SK-N-SH treated with all-trans-retinoic acid at 6 μM for 48 hours (cell line): Measurements from ENCODE around the gene TMEM169.

Experiments
- ATAC-seq: fragments of 200-7000 bp; cut with Tn5 transposase; 3 replicates; pipeline ENCODE4 v1.9.1; 2020; ENCODE audit warnings: mild to moderate bottlenecking, moderate library complexity
- BACH2 ChIP-seq: fragments of 250-450 bp; sonication (Bioruptor Pico); IDR thresholded peaks from 2 replicates; pipeline ENCODE4 v1.9.0; 2021; ENCODE audit warnings: mild to moderate bottlenecking, borderline replicate concordance
- CSDC2 ChIP-seq: fragments of 250-450 bp; sonication (Bioruptor Pico); IDR thresholded peaks from 2 replicates; pipeline ENCODE4 v1.5.0; 2020; ENCODE audit warnings: mild to moderate bottlenecking, moderate library complexity
- ESRRG ChIP-seq: fragments of 250-450 bp; sonication (Bioruptor Pico); IDR thresholded peaks from 2 replicates; pipeline ENCODE4 v1.6.1; 2021; ENCODE audit warnings: mild to moderate bottlenecking
- GLIS3 ChIP-seq: fragments of 250-450 bp; sonication (Bioruptor Pico); IDR thresholded peaks from 2 replicates; pipeline ENCODE4 v1.5.0; 2020; ENCODE audit warnings: mild to moderate bottlenecking, moderate library complexity
- ISL1 ChIP-seq: fragments of 250-450 bp; sonication (Bioruptor Pico); IDR thresholded peaks from 2 replicates; pipeline ENCODE4 v2.1.2; 2022; ENCODE audit warnings: mild to moderate bottlenecking, moderate library complexity
- OSR1 ChIP-seq: fragments of 250-450 bp; sonication (Bioruptor Pico); IDR thresholded peaks from 2 replicates; pipeline ENCODE4 v1.8.0; 2022; ENCODE audit warnings: moderate library complexity, mild to moderate bottlenecking, inconsistent platforms
- RARB ChIP-seq: fragments of 250-450 bp; sonication (Bioruptor Pico); IDR thresholded peaks from 2 replicates; pipeline ENCODE4 v1.8.0; 2021; ENCODE audit warnings: mild to moderate bottlenecking, moderate library complexity
- SNAI2 ChIP-seq: fragments of 250-450 bp; sonication (Bioruptor Pico); IDR thresholded peaks from 2 replicates; pipeline ENCODE4 v1.5.0; 2020; ENCODE audit warnings: mild to moderate bottlenecking, moderate library complexity
- TCF4 ChIP-seq: fragments of 250-450 bp; sonication (Bioruptor Pico); IDR thresholded peaks from 2 replicates; pipeline ENCODE4 v1.8.0; 2021; ENCODE audit warnings: mild to moderate bottlenecking, moderate library complexity, borderline replicate concordance
- TOX ChIP-seq: fragments of 250-450 bp; sonication (Bioruptor Pico); IDR thresholded peaks from 2 replicates; pipeline ENCODE4 v1.8.0; 2021; ENCODE audit warnings: mild to moderate bottlenecking, moderate library complexity, borderline replicate concordance
- ZC3H10 ChIP-seq: fragments of 250-450 bp; sonication (Bioruptor Pico); IDR thresholded peaks from 2 replicates; pipeline ENCODE4 v1.5.1; 2021; ENCODE audit warnings: mild to moderate bottlenecking, moderate library complexity
- ZFP3 ChIP-seq: fragments of 250-450 bp; sonication (Bioruptor Pico); IDR thresholded peaks from 2 replicates; pipeline ENCODE4 v1.5.0; 2020; ENCODE audit warnings: mild to moderate bottlenecking, moderate library complexity
- ZFP30 ChIP-seq: fragments of 450-650 bp; formaldehyde crosslinking; IDR thresholded peaks from 2 replicates; pipeline ENCODE4 v1.5.0; 2022; ENCODE audit warnings: mild to moderate bottlenecking, moderate library complexity
- ZNF565 ChIP-seq: fragments of 450-650 bp; formaldehyde crosslinking; conservative IDR thresholded peaks from 2 replicates; pipeline ENCODE4 v1.5.0; 2020; ENCODE audit warnings: low read depth, mild to moderate bottlenecking, moderate library complexity
- ZNF70 ChIP-seq: fragments of 450-650 bp; formaldehyde crosslinking; IDR thresholded peaks from 2 replicates; pipeline ENCODE4 v1.5.0; 2020; ENCODE audit warnings: mild to moderate bottlenecking, moderate library complexity
- ZNF8 ChIP-seq: fragments of 450-650 bp; formaldehyde crosslinking; IDR thresholded peaks from 2 replicates; pipeline ENCODE4 v1.5.0; 2020; ENCODE audit warnings: mild to moderate bottlenecking, moderate library complexity
- TF ChIP-seq, protein P1 (sequence below): fragments of 250-450 bp; sonication (Bioruptor Pico); IDR thresholded peaks from 2 replicates; pipeline ENCODE4 v1.8.0; 2020; ENCODE audit warnings: mild to moderate bottlenecking, moderate library complexity, borderline replicate concordance
- TF ChIP-seq, protein P2 (sequence below): fragments of 250-450 bp; sonication (Bioruptor Pico); IDR thresholded peaks from 2 replicates; pipeline ENCODE4 v1.5.1; 2020; ENCODE audit warnings: low read depth, mild to moderate bottlenecking, moderate library complexity
- TF ChIP-seq, protein P3 (sequence below): fragments of 250-450 bp; sonication (Bioruptor Pico); IDR thresholded peaks from 2 replicates; pipeline ENCODE4 v1.8.0; 2021; ENCODE audit warnings: low read depth, mild to moderate bottlenecking, moderate library complexity, borderline replicate concordance

TMEM169 gene

DNA sequence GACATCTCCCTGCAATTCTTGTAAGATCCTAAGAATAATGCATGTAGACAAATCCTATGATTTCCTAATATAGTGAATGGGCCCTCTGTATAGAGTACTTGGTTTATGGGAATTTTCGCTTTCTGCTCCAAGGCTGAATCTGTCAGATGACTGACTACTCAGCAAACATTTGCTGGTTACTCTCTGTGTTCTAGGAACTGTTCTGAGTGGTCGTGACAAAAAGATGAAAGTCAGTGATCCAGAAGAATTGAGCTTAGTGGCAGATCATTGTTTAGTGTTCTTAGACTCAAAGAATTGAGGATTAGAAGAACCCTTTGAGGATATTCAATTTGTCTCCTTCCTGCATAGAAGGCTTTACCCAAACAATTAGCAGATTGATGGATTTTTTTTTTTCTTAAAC, 37.4 kb downstream of the TMEM169 start:
- no peak for ATAC-seq
- TF ChIP-seq CSDC2 (CRISPR knock-in tag) (no peak), ZNF8 (CRISPR knock-in tag) (no peak), BACH2 (CRISPR knock-in tag) (no peak), ZFP3 (CRISPR knock-in tag) (no peak), RARB (CRISPR knock-in tag) (no peak), ZFP30 (CRISPR knock-in tag) (no peak), ISL1 (no peak)
- TF ChIP-seq, protein P1, sequence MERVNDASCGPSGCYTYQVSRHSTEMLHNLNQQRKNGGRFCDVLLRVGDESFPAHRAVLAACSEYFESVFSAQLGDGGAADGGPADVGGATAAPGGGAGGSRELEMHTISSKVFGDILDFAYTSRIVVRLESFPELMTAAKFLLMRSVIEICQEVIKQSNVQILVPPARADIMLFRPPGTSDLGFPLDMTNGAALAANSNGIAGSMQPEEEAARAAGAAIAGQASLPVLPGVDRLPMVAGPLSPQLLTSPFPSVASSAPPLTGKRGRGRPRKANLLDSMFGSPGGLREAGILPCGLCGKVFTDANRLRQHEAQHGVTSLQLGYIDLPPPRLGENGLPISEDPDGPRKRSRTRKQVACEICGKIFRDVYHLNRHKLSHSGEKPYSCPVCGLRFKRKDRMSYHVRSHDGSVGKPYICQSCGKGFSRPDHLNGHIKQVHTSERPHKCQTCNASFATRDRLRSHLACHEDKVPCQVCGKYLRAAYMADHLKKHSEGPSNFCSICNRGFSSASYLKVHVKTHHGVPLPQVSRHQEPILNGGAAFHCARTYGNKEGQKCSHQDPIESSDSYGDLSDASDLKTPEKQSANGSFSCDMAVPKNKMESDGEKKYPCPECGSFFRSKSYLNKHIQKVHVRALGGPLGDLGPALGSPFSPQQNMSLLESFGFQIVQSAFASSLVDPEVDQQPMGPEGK (CRISPR knock-in tag), result no peak
- TF ChIP-seq, all 23 proteins: peak for 0

DNA sequence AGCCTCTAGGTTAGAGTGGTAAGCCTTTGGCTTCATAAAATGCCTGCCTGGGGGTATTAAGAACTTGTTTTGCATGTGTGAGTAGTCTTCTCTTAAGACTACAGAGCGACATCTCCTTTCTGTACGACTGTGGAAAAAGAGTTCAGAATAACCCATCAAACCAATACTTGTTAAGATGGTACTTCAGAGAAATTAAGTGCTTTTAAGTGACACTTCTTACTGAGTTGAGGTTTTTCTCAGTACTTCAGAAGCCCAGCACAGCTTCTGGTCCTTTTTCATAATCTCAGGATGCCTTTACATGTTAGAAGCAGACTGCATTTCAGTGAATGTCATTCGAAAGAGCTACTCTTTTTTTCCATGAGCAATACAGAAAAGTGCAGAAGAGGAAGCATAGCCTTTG, 38.3 kb downstream of the TMEM169 start:
- no peak for ATAC-seq
- TF ChIP-seq BACH2 (CRISPR knock-in tag), result no peak
- TF ChIP-seq, all 23 proteins: peak for 0

DNA sequence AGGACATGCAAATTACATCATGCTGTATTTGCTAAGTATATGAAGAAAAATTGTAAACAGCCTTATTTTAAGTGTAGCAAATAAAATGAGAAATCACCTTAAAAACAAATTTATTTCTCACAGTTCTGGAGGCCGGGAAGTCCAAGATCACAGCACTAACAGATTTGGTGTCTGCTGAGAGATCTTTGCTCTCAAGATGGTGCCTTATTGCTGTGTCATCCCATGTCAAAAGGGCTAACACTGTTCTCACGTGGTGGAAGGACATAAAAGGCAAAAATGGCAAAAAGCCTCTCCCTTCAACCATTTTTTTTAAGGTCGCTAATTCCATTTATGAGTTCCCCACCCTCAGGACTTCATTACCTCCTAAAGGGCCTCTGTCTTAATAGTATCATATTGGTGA, 39.5 kb downstream of the TMEM169 start:
- TF ChIP-seq, protein P2, sequence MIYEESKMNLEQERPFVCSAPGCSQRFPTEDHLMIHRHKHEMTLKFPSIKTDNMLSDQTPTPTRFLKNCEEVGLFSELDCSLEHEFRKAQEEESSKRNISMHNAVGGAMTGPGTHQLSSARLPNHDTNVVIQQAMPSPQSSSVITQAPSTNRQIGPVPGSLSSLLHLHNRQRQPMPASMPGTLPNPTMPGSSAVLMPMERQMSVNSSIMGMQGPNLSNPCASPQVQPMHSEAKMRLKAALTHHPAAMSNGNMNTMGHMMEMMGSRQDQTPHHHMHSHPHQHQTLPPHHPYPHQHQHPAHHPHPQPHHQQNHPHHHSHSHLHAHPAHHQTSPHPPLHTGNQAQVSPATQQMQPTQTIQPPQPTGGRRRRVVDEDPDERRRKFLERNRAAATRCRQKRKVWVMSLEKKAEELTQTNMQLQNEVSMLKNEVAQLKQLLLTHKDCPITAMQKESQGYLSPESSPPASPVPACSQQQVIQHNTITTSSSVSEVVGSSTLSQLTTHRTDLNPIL, result no peak
- TF ChIP-seq BACH2 (CRISPR knock-in tag) (no peak), SNAI2 (CRISPR knock-in tag) (no peak), OSR1 (no peak), ISL1 (no peak), RARB (CRISPR knock-in tag) (no peak)
- TF ChIP-seq, protein P3, sequence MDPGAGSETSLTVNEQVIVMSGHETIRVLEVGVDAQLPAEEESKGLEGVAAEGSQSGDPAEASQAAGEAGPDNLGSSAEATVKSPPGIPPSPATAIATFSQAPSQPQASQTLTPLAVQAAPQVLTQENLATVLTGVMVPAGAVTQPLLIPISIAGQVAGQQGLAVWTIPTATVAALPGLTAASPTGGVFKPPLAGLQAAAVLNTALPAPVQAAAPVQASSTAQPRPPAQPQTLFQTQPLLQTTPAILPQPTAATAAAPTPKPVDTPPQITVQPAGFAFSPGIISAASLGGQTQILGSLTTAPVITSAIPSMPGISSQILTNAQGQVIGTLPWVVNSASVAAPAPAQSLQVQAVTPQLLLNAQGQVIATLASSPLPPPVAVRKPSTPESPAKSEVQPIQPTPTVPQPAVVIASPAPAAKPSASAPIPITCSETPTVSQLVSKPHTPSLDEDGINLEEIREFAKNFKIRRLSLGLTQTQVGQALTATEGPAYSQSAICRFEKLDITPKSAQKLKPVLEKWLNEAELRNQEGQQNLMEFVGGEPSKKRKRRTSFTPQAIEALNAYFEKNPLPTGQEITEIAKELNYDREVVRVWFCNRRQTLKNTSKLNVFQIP (CRISPR knock-in tag), result no peak
- no peak for ATAC-seq

DNA sequence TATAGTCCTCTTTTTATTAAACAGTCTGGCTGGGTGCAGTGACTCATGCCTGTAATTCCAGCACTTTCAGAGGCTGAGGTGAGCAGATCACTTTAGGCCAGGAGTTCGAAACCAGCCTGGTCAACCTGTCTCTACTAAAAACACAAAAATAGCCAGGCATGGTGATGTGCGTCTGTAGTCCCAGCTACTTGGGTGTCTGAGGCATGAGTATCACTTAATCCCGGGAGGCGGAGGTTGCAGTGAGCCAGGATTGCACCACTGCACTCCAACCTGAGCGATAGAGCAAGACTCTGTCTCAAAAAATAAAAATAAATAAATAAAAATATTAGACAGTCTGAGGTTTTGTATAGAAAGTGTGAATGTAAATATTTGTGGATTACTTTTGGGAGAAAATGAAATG, 45.2 kb downstream of the TMEM169 start:
- TF ChIP-seq ZNF565, result no peak
- no peak for TF ChIP-seq ZNF8 (CRISPR knock-in tag)
- TF ChIP-seq ZC3H10 (CRISPR knock-in tag), result no peak
- TF ChIP-seq ZFP3 (CRISPR knock-in tag), result no peak
- no peak for TF ChIP-seq GLIS3 (CRISPR knock-in tag)
- TF ChIP-seq ZFP30 (CRISPR knock-in tag), result no peak
- TF ChIP-seq ZNF70 (CRISPR knock-in tag), result no peak
- TF ChIP-seq, protein P3 (CRISPR knock-in tag), result no peak
- TF ChIP-seq TOX (CRISPR knock-in tag), result no peak
- TF ChIP-seq ESRRG (CRISPR knock-in tag), result no peak
- no peak for TF ChIP-seq TCF4 (CRISPR knock-in tag)
- TF ChIP-seq, protein P1 (CRISPR knock-in tag), result no peak
- TF ChIP-seq, protein P2, result no peak
- TF ChIP-seq ISL1, result no peak
- no peak for TF ChIP-seq OSR1
- no peak for ATAC-seq
